GM12878 (cell line): ENCODE data around the gene SERPINB10. TPM values are rescaled to one million over a fixed set of nuclear protein-coding genes. Genes with fewer than 3 reads are reported as not detected.

Experiments
- ATAC-seq: fragments of 200-7000 bp; cut with Tn5 transposase; 3 replicates; pipeline ENCODE4 v1.9.1; 2020; ENCODE audit warnings: mild to moderate bottlenecking, moderate library complexity
- BruUV-seq: library from RNA; stranded (reverse); fragments of 400-500 nt; replicated peaks from 2 replicates; lab custom pipeline; 2021; lab: Mats Ljungman, UMichigan
- CTCF ChIA-PET: fragments of 300-600 bp; sonication (Branson Sonifier 250); formaldehyde crosslinking; extraction: SDS; loops from one replicate; lab custom pipeline; 2021; ENCODE audit warnings: inconsistent platforms; lab: Yijun Ruan, JAX
- POLR2A ChIA-PET: fragments of 350-600 bp; formaldehyde crosslinking; extraction: SDS; loops from one replicate; lab custom pipeline; 2021; ENCODE audit warnings: inconsistent platforms; lab: Charles Lee
- RAD21 ChIA-PET: fragments of 300-600 bp; sonication (Branson Sonifier 250); formaldehyde crosslinking; loops from one replicate; lab custom pipeline; 2023; ENCODE audit warnings: antibody characterized with exemption; ENCODE audit not compliant: unreplicated experiment; lab: Charles Lee
- SMC1A ChIA-PET: fragments of 300-600 bp; sonication (Branson Sonifier 250); formaldehyde crosslinking; loops from one replicate; lab custom pipeline; 2023; ENCODE audit not compliant: unreplicated experiment, uncharacterized antibody; lab: Charles Lee
- DNase-seq: peaks from one replicate; pipeline ENCODE4 v3.0.0-alpha.2; 2011; ENCODE audit warnings: low read depth, low spot score
- FAIRE-seq: peaks from 3 replicates; lab custom pipeline; 2011; peaks lifted over from hg19 to GRCh38; lab: Jason Lieb, UNC
- H2AFZ ChIP-seq: 2 replicates; pipeline ENCODE4 v1.6.0; 2011; ENCODE audit warnings: low read depth, low read length, control low read depth; ENCODE audit not compliant: control insufficient read depth
- H3K27ac ChIP-seq: 2 replicates; pipeline ENCODE4 v1.5.1; 2011; ENCODE audit warnings: control low read depth; ENCODE audit not compliant: control insufficient read depth, insufficient read depth
- H3K27me3 ChIP-seq, 2 experiments: replicated peaks in 1 of 2; 2 replicates each; pipeline versions ENCODE4 v1.6.0 to v1.6.1; 2011; ENCODE audit warnings: low read length in 1 of 2; ENCODE audit not compliant: control insufficient read depth in 2 of 2, insufficient read depth in 2 of 2
- H3K36me3 ChIP-seq, 2 experiments: 2 replicates each; pipeline ENCODE4 v1.5.1; 2011; ENCODE audit warnings: low read length in 1 of 2; ENCODE audit not compliant: control insufficient read depth in 2 of 2, insufficient read depth in 2 of 2
- H3K4me1 ChIP-seq: 2 replicates; pipeline ENCODE4 v1.6.1; 2011; ENCODE audit warnings: mild to moderate bottlenecking, low read length, moderate library complexity, mixed read lengths; ENCODE audit not compliant: control insufficient read depth, insufficient read depth
- H3K4me2 ChIP-seq: 2 replicates; pipeline ENCODE4 v1.6.0; 2011; ENCODE audit warnings: control low read depth; ENCODE audit not compliant: control insufficient read depth, insufficient read depth
- H3K4me3 ChIP-seq: fragments of 200-600 bp; sonication (generic); 2 replicates; pipeline ENCODE4 v1.5.1; 2016
- H3K79me2 ChIP-seq: 2 replicates; pipeline ENCODE4 v1.6.0; 2011; ENCODE audit warnings: low read length; ENCODE audit not compliant: control insufficient read depth, insufficient read depth
- H3K9ac ChIP-seq: 2 replicates; pipeline ENCODE4 v1.8.0; 2011; ENCODE audit warnings: low read length, control low read depth, mixed read lengths; ENCODE audit not compliant: control insufficient read depth, insufficient read depth
- H3K9me3 ChIP-seq: replicated peaks from 3 replicates; pipeline ENCODE4 v1.5.1; 2011; ENCODE audit warnings: mild to moderate bottlenecking, low read length; ENCODE audit not compliant: control insufficient read depth, insufficient read depth
- H4K20me1 ChIP-seq: 2 replicates; pipeline ENCODE4 v1.6.0; 2011; ENCODE audit not compliant: control insufficient read depth, insufficient read depth
- BCLAF1 ChIP-seq: fragments of 450-650 bp; IDR thresholded peaks from 2 replicates; pipeline ENCODE4 v1.6.1; 2017; ENCODE audit warnings: antibody characterized with exemption, mild to moderate bottlenecking, moderate library complexity
- BRCA1 ChIP-seq: IDR thresholded peaks from 2 replicates; pipeline ENCODE4 v1.6.1; 2011; ENCODE audit warnings: low read depth, low read length, improper control_type of control experiment
- E2F8 ChIP-seq: fragments of 450-650 bp; IDR thresholded peaks from 2 replicates; pipeline ENCODE4 v1.6.1; 2018; ENCODE audit warnings: mild to moderate bottlenecking, low read depth, moderate library complexity; ENCODE audit not compliant: partially characterized antibody
- KAT2A ChIP-seq: conservative IDR thresholded peaks from 2 replicates; pipeline ENCODE4 v1.6.1; 2011; ENCODE audit warnings: low read depth, low read length; ENCODE audit not compliant: control insufficient read depth
- MEF2A ChIP-seq: IDR thresholded peaks from 2 replicates; pipeline ENCODE4 v1.6.1; 2011; ENCODE audit warnings: low read depth, mild to moderate bottlenecking, low read length, moderate library complexity; ENCODE audit not compliant: insufficient read depth
- RCOR1 ChIP-seq: conservative IDR thresholded peaks from 2 replicates; pipeline ENCODE4 v1.6.1; 2012; ENCODE audit warnings: low read depth, low read length, improper control_type of control experiment
- RELB ChIP-seq: fragments of 450-650 bp; IDR thresholded peaks from 2 replicates; pipeline ENCODE4 v1.6.1; 2017; ENCODE audit warnings: low read depth, mild to moderate bottlenecking, moderate library complexity
- SUPT20H ChIP-seq: IDR thresholded peaks from 2 replicates; pipeline ENCODE4 v1.6.1; 2011; ENCODE audit warnings: low read depth, mild to moderate bottlenecking, low read length, moderate library complexity, borderline replicate concordance; ENCODE audit not compliant: control insufficient read depth
- YBX1 ChIP-seq: fragments of 450-650 bp; IDR thresholded peaks from 2 replicates; pipeline ENCODE4 v1.6.1; 2016; ENCODE audit warnings: antibody characterized with exemption
- YY1 ChIP-seq: IDR thresholded peaks from 2 replicates; pipeline ENCODE4 v1.6.1; 2011; ENCODE audit warnings: low read depth, mild to moderate bottlenecking, low read length
- WGBS: methylation state at CpG from one replicate; pipeline ENCODE4 v1.1.6; 2016; ENCODE audit warnings: low lambda C conversion rate; ENCODE audit not compliant: insufficient replicate concordance, insufficient coverage; ENCODE audit errors: missing lambda C conversion rate; 5-methylcytosine and 5-hydroxymethylcytosine counted together
- in situ Hi-C: fragments of 300-500 bp; cut with MboI; formaldehyde crosslinking; loops from 9 replicates; pipeline ENCODE4 v1.14.3; 2018; ENCODE audit warnings: mixed read lengths
- intact Hi-C: fragments of 100-400 bp; cut with micrococcal nuclease; formaldehyde crosslinking; loops from one replicate; pipeline ENCODE4 v1.14.2; 2022; ENCODE audit not compliant: unreplicated experiment
- polyA plus RNA-seq, 11 experiments: library from polyadenylated mRNA; depleted of rRNA in 4 of 11; unstranded in 6 of 11; stranded (reverse) in 5 of 11; fragments of >200 nt; fragmentation: Nextera tagmentation in 4 of 11; fragmentation: Illumina TruSeq in 1 of 11; extraction: Ambion mirVana in 4 of 11; extraction: Trizol in 1 of 11; gene quantifications; 1 replicate in 1 of 11; 2 replicates in 10 of 11; pipeline versions ENCODE4 v1.2.1 to v1.2.3, GENCODE V29; 2011 to 2016; ENCODE audit warnings: inconsistent platforms in 2 of 11, missing spikeins in 2 of 11, low read depth in 1 of 11
- total RNA-seq, 4 experiments: library from RNA; depleted of rRNA in 3 of 4; stranded (reverse); fragments of >200 nt in 3 of 4; fragmentation: Illumina TruSeq in 1 of 4; extraction: Trizol in 1 of 4; gene quantifications; 2 replicates each; pipeline versions ENCODE4 v1.2.1 to v1.2.3, GENCODE V29; 2013 to 2021
- TF ChIP-seq, protein P1 (sequence below), 3 experiments: IDR thresholded peaks in 2 of 3; conservative IDR thresholded peaks in 1 of 3; 2 replicates each; pipeline ENCODE4 v1.5.1; 2011; ENCODE audit warnings: low read depth in 3 of 3, low read length in 3 of 3, mild to moderate bottlenecking in 3 of 3, control low read depth in 2 of 3, moderate library complexity in 2 of 3, inconsistent platforms in 1 of 3, mixed read lengths in 1 of 3; ENCODE audit not compliant: control insufficient read depth in 2 of 3, insufficient read depth in 1 of 3; ENCODE audit errors: extremely low read depth in 1 of 3
- TF ChIP-seq, protein P2 (sequence below): IDR thresholded peaks from 2 replicates; pipeline ENCODE4 v1.6.1; 2012; ENCODE audit warnings: low read length, inconsistent platforms

Gene SERPINB10
- total and polyA plus RNA-seq, 10 of the 15 experiments (the other 5 are each of a cell fraction or from before 2014, with no cell fraction given) = 12.0 to 83.5 (median 24.1) TPM

DNA sequence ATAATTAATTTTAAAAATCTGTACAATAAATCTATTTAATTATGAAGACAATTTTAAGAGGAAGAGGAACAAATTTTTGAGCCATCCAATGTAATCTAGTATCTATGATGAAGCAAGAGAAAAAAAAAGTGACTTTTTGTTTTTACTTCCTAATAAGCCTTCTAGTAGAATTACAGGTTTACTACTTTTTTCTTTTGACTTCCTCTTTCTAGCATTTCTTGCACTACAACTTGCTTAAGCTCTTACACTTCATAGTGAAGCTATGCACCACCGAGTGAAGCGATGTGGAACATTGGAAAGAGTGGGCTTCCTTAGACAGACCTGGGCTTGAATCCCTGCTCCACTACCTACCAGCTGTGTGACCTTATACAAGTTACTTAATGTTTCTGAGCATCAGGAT is 18.1 kb upstream of the SERPINB10 start:
- FAIRE-seq = no peak
- Histone ChIP-seq H2AFZ (no peak overlapping the region), H3K9me3 (no peaks in the 10 kb centered on the region), H3K9ac (no peak overlapping the region), H3K79me2 (no peaks in the 10 kb centered on the region), H3K27ac (no peak overlapping the region), H3K36me3 (no peaks in the 10 kb centered on the region), H3K4me1 (no peaks in the 10 kb centered on the region), H3K27me3 (no peaks in the 10 kb centered on the region), H4K20me1 (no peaks in the 10 kb centered on the region), H3K4me3 (no peak overlapping the region), H3K4me2 (no peak overlapping the region)
- ChIA-PET CTCF (interaction anchor here (0.8 to 11.1 kb wide), 9 partner anchors 11 to 371 kb away, joined by 3 to 185 read pairs (median 4); no protein-coding TSS in a partner anchor), SMC1A (interaction anchor here (0.8 to 6.9 kb wide), 5 partner anchors 11 to 46 kb away, joined by 3 to 105 read pairs (median 5); partner anchors contain the start of gene SERPINB10), RAD21 (interaction anchor here (0.9 to 3.6 kb wide), 3 partner anchors 19 to 85 kb away, joined by 3 to 52 read pairs (median 13); partner anchors contain the start of gene SERPINB10), POLR2A (interaction anchor here (1.1 kb wide), 1 partner anchor 18 kb away, joined by 3 read pairs; the partner anchor contains the start of gene SERPINB10)
- no TSS peak for BruUV-seq
- in situ Hi-C loops = loop anchor here (5.0 kb wide), 2 partner anchors 48 to 88 kb away; no protein-coding TSS in a partner anchor
- WGBS = 100% methylated on average over 2 of the region's 2 CpGs
- intact Hi-C loops = loop anchor here (5.0 kb wide), 1 partner anchor 103 kb away; no protein-coding TSS in a partner anchor
- ATAC-seq = no peak
- DNase-seq = no peak
- TF ChIP-seq E2F8 = no peak
- TF ChIP-seq, protein P1, sequence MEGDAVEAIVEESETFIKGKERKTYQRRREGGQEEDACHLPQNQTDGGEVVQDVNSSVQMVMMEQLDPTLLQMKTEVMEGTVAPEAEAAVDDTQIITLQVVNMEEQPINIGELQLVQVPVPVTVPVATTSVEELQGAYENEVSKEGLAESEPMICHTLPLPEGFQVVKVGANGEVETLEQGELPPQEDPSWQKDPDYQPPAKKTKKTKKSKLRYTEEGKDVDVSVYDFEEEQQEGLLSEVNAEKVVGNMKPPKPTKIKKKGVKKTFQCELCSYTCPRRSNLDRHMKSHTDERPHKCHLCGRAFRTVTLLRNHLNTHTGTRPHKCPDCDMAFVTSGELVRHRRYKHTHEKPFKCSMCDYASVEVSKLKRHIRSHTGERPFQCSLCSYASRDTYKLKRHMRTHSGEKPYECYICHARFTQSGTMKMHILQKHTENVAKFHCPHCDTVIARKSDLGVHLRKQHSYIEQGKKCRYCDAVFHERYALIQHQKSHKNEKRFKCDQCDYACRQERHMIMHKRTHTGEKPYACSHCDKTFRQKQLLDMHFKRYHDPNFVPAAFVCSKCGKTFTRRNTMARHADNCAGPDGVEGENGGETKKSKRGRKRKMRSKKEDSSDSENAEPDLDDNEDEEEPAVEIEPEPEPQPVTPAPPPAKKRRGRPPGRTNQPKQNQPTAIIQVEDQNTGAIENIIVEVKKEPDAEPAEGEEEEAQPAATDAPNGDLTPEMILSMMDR (IDR thresholded peaks at IDR 0.05 in 2 of 3, conservative IDR thresholded peaks at IDR 0.05 in 1 of 3; ENCODE audit: control insufficient read depth in 2 of 3, extremely low read depth in 1 of 3, insufficient read depth in 1 of 3, low read depth in 3 of 3, low read length in 3 of 3) = no peak
- no peak for TF ChIP-seq RELB
- TF ChIP-seq BCLAF1 = no peak
- TF ChIP-seq, protein P2, sequence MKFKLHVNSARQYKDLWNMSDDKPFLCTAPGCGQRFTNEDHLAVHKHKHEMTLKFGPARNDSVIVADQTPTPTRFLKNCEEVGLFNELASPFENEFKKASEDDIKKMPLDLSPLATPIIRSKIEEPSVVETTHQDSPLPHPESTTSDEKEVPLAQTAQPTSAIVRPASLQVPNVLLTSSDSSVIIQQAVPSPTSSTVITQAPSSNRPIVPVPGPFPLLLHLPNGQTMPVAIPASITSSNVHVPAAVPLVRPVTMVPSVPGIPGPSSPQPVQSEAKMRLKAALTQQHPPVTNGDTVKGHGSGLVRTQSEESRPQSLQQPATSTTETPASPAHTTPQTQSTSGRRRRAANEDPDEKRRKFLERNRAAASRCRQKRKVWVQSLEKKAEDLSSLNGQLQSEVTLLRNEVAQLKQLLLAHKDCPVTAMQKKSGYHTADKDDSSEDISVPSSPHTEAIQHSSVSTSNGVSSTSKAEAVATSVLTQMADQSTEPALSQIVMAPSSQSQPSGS = no peak
- no peak for TF ChIP-seq BRCA1
- TF ChIP-seq SUPT20H = no peak
- TF ChIP-seq KAT2A = no peak
- TF ChIP-seq YY1 = no peak
- TF ChIP-seq MEF2A = no peak
- TF ChIP-seq RCOR1 = no peak
- TF ChIP-seq YBX1 = no peak
